DOHH2 (cell line): Measurements from ENCODE around the gene NDFIP1.

Experiments used
- EZH2phosphoT487 ChIP-seq: fragments of 200-600 bp; sonication (generic); IDR thresholded peaks from 2 replicates; pipeline ENCODE4 v1.6.1; 2017; ENCODE audit warnings: borderline replicate concordance, mild to moderate bottlenecking, antibody characterized with exemption, low read length, moderate library complexity, mixed read lengths
- TF ChIP-seq, protein P1 (sequence below): fragments of 200-600 bp; sonication (generic); IDR thresholded peaks from one replicate; pipeline ENCODE4 v1.5.1; 2014; ENCODE audit warnings: antibody characterized with exemption, mild to moderate bottlenecking, low read depth, low read length; ENCODE audit not compliant: poor library complexity, severe bottlenecking

DNA sequence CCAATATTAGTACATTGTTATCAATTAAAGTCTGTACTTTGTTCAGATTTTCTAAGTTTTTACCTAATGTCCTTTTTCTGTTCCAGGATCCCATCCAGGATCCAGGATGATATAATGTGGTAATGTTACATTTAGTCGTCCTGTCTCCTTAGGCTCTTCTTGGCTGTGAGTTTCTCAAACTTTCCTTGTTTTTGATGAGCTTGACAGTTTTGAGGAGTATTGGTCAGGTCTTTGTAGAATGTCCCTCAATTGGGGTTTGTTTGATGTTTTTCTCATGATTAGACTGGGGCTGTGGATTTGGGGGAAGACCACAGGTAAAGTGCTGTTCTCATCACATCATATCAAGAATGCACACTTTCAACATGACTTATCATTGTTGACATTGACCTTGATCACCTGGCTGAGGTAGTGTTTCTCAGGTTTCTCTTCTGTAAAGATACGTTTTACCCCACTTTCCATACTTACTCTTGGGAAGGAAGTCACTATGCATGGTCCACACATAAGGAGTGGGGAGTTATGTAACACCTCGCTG, 9.6 kb downstream of the NDFIP1 start:
- TF ChIP-seq, protein P1, sequence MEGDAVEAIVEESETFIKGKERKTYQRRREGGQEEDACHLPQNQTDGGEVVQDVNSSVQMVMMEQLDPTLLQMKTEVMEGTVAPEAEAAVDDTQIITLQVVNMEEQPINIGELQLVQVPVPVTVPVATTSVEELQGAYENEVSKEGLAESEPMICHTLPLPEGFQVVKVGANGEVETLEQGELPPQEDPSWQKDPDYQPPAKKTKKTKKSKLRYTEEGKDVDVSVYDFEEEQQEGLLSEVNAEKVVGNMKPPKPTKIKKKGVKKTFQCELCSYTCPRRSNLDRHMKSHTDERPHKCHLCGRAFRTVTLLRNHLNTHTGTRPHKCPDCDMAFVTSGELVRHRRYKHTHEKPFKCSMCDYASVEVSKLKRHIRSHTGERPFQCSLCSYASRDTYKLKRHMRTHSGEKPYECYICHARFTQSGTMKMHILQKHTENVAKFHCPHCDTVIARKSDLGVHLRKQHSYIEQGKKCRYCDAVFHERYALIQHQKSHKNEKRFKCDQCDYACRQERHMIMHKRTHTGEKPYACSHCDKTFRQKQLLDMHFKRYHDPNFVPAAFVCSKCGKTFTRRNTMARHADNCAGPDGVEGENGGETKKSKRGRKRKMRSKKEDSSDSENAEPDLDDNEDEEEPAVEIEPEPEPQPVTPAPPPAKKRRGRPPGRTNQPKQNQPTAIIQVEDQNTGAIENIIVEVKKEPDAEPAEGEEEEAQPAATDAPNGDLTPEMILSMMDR = no peak
- no peak for TF ChIP-seq EZH2phosphoT487
